DMS153 treated with DMSO at 0.1 percent for 48 hours (cell line): ENCODE results near the gene ABCA5.

Experiments used
- DNase-seq: peaks from one replicate; lab custom pipeline; 2025; ENCODE audit not compliant: unreplicated experiment; lab: John Stamatoyannopoulos, UW

Gene ABCA5

DNA sequence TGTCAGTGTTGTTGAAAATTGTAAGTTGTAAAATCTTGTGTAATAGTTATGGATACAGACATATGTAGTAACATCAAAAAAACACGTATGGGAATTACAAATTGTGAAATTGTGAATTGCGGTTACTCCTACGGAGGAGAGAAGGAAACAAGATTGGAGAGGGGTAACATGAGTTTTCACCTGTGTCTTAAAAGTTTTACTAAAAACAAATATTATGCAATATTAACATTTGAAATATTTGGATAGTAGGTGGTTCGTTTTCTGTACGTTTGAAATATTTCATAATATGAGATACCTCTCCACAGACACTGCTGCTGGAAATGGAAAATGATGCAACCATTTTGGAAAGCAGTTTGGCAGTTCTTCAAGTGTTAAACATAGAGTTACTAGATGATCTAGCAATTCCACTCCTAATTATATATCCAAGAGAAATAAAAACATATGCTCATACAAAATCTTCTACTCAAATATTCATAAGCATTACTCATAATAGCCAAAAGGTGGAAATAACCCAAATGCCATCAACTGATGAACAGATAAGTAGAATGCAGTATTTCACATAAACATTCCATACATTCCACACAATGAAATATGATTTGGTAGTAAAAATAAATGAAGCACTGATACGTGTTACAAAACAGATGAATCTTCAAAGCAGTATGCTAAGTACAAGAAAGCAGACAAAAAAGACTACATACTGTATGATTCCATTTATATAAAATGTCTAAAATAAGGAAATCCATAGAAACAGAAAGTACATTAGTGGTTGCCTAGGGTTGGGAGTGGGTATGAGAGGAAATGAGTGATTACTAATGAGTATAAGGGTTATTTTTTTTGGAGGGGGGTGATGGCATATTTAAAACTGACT lies 57.6 kb downstream of the ABCA5 start:
- no peak for DNase-seq

- no peak for DNase-seq
Measured at GRCh38 chr17:69268543-69269014, 58.4 kb downstream of the ABCA5 start.

- DNase-seq: no peak
Measured at GRCh38 chr17:69267219-69267618, 59.7 kb downstream of the ABCA5 start.

GRCh38 chr17:69265873-69266272 lies 61.1 kb downstream of the ABCA5 start:
- DNase-seq: no peak

DNA sequence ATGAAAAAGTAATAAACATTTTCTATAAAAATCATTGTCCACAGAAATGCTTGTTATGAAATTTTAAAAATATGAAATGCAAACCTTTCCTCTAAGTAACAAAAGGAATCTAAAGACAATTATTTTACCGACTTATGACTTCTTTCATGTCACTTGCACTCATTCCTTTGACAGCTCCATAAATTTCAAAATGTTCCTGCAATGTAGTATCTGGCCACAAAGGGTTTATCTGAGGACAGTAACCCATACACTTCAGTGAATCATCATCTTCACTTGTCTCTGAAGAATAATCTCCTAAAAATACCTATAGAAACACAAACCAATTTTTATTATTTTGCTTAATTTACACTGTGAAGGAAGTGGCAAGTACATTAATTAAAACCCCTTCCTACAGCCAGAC lies 72.7 kb downstream of the ABCA5 start:
- no peak for DNase-seq

- DNase-seq: no peak
Measured at GRCh38 chr17:69250641-69251040, 76.3 kb downstream of the ABCA5 start.

DNA sequence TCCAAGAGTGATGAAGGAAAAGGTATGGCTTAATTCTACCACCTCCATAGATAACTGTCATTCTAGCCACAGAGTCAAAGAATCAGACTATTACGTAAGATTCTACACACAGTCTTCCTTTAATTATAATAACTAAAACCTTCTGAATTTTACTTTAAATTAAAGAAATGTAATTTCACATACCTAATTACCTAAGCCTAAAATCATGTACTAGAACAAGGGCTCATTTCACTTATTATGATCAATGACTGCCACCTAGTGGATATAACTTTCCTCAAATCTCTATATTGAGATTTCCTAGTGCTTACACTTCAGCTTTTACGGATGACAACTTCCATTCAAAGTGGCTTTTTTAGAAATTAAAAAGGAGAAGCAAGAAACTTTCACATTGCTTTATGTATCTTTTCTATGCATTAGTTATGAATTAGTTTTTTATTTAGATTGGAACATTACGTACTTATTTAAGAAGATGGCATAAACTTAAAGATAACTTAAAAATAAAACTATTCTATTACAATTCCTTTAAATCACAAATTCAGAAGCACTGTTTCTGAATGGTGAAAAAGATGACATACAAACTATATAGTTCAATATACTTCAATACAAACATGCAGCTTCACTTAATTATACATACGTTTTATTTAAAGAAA lies 80.1 kb downstream of the ABCA5 start:
- DNase-seq: peak; percentile 48

GRCh38 chr17:69246202-69246601 lies 80.7 kb downstream of the ABCA5 start:
- no peak for DNase-seq

GRCh38 chr17:69245617-69246016 lies 81.3 kb downstream of the ABCA5 start:
- no peak for DNase-seq

GRCh38 chr17:69239611-69240600 lies 87.0 kb downstream of the ABCA5 start:
- DNase-seq: no peak

GRCh38 chr17:69236946-69237345 lies 90.0 kb downstream of the ABCA5 start:
- DNase-seq: no peak

- no peak for DNase-seq
Measured at GRCh38 chr17:69236464-69236863, 90.5 kb downstream of the ABCA5 start.

DNA sequence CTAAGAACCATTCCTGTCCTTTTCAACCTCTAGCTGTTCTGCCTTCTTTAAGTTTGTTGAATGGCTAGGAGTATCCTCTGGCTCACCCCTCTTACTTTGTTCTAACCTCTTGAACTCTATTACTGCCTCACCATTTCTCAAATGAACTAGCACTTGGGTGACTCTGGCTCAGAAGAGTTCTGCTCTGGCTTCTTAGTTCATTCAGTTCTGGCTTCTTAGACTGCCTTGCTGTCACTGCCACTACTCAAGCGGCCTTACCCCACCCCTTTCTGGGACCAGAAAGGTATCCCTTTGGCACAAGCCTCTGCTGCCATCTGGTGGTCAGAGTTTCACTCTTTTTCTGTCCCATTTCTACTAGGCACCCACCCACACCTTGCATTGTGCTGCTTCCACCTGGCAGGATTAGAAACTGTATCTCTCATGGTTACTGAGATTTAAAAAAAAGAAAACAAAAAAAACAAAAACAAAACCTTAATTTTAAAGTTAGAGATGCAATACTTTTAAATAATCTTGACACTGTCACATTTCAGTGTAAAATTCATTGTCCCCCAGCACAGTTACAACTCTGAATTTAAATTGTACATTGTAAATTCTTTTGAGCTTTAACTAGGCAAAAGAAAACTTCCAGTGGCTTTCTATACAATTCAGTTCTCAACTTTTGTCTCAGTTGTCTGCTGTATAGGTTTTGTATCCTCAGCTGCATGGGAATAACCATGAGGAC lies 91.4 kb downstream of the ABCA5 start:
- peak; percentile 31 for DNase-seq

DNA sequence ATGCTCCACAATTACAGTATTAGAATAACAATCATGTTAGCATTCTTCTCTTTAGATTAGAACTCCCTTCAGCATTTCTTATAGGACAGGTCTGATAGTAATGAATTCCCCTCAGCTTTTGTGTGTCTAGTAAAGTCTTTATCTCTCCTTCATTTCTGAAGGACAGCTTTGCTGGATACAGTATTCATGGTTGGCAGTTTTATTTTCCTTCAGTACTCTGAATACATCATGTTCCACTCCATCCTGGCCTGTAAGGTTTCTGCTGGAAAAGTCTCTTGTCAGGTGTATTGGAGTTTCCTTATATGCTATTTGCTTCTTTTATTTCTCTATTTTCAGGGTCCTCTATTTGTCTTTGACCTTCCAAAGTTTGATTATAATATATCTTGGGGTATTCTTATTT lies 94.3 kb downstream of the ABCA5 start:
- DNase-seq: no peak

DNA sequence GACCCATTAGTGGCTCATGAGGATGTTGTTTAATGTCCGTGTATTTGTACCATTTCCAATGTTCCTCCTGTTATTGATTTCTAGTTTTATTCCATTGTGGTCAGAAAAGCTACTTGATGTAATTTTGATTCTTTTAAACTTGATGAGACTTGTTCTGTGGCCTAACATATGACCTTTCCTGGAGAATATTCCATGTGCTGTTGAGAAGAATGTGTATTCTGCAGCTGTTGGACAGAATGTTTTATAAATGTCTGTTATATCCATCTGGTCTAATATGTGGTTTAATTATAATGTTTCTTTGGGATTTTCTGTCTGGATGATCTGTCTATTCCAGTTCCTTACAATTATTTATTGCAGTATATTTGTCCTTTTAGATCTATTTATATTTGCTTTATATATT lies 95.4 kb downstream of the ABCA5 start:
- no peak for DNase-seq

DNA sequence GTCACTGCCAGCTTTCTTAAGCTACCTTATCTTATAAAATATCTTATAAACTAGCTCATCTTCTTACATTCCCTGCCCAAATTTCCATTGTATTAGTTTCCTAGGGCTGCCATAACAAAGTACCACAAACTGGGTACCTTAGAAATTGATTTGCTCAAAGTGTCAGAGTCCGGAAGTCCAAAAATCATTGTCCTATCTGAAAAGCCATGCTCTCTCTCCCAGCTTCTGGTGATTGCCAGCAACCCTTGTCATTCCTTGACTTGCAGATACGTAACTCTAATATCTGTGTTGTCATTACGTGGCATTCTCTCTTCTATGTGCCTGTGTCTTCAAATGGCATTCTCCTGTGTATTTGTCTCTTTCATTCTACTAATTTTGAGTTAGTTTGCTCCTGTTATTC lies 96.0 kb downstream of the ABCA5 start:
- no peak for DNase-seq

DNA sequence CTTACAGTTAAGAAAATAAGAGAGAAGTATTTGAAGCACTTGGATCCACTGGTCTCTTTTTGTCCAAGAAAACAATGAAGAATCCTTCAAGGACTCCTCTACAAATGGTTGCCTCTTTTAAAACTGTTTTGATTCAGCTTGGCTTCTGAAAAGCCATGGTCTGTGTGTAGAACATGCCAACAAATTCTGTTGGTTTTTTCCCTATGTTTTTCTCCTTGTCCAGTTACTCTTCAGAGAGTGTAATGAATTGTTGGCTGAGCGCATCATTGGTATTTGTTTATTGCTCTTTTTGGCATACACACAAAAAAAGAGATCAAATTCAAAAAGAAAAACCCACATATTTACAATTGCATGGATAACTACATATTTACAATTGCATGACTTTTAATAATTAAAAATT lies 98.4 kb downstream of the ABCA5 start, which contains the start of gene ABCA10:
TSS of gene ABCA10 (minus strand) at position 249 of the 400 bp plus-strand sequence. CDS start 3,466 bp downstream, outside the sequence.
- no peak for DNase-seq

- DNase-seq: no peak
Measured at GRCh38 chr17:69228018-69228417, 98.9 kb downstream of the ABCA5 start.

DNA sequence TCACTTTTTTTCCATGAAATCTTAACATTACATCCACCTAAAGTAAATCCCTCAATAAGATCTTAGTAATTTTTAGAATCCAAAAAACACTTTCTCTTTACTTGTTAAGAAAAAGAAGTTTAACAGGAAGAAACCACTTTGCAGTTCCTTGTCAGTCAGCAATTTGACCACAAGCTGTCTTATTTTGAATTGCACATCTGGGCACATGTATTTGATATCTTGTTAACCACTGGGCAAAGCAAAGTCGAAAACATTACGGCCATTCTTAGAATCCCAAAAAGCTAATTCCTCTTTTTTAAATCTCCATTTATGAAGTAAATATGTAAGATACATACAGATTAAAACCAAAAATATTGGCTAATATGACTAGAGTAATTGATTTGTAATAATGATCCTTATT lies 99.4 kb downstream of the ABCA5 start:
- no peak for DNase-seq

- DNase-seq: no peak
Measured at GRCh38 chr17:69223809-69224208, 103.1 kb downstream of the ABCA5 start.
